ENCODE measurements around the gene CHST14.

DNA sequence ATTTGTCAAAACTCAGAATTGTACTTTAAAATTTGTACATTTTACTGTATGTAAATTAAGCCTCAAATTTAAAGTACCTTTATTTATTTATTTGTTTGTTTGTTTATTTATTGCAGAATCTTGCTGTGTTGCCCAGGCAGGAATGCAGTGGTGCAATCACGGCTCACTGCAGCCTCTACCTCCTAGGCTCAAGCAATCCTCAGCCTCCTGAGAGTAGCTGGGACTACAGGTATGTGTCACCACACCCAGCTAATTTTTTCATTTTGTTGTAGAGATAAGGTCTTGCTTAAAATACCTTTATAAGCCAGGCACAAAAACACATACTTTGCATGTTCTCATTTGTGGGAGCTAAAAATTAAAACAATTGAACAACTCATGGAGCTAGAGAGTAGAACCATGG is 37.4 kb downstream of the CHST14 start:
- no peak for TF ChIP-seq TAF1 (IDR thresholded peaks at IDR 0.05; ENCODE audit: borderline replicate concordance, insufficient read depth, low read length)
- no peak for TF ChIP-seq POLR2AphosphoS5 (IDR thresholded peaks at IDR 0.05; ENCODE audit: low read depth, low read length)
